Measurements from ENCODE around the gene DDIT3.

DNA sequence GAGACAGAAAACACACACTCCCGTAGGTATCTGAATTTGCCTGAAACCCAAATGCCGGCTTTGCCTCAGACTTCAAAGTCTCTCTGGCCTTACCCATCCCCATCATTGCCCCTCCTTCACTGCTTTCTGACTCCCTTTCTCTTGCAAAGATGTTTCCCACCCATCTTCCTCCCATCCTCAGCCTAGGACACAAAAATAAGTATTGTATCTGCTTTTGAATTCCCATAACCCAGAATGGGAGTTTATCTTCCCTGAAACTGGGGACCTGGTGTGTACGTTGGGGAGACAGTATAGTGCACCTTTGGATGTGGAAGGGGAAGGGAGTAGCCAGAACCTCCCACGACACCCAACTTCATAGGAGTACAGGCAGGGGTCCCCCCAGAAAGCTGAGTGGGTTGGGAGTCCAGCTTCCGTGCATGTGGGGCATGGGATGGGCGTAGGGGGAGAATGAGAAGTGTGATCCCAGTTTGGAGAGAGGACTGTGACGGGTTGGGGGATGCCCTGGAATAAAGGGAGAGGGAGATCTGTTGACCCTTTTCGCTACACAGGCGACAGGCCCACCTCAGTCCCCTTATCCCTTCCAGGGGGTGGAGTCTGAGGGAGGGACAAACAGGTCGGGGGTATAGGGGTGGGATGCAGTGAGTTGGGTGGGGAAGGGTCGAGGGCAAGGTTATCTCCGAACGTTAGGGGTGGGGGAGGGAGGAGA is 29.0 kb upstream of the DDIT3 start:
- TF ChIP-seq TAF1 (IDR thresholded peaks at IDR 0.05; ENCODE audit: borderline replicate concordance, low read depth, low read length) (no peak), POLR2A (IDR thresholded peaks at IDR 0.05; ENCODE audit: low read depth, low read length) (no peak), POLR2AphosphoS5 (IDR thresholded peaks at IDR 0.05; ENCODE audit: low read depth, low read length) (no peak)

Measured in GM12892 (cell line).